HepG2 (cell line): ENCODE data around the gene TNFRSF6B. TPM values are rescaled to one million over a fixed set of nuclear protein-coding genes. Genes with fewer than 3 reads are reported as not detected.
A peak's percentile ranks its signal among the peaks of the same experiment; 100 is the strongest.

ENCODE experiments used
- ARNT2 ChIP-seq: sonication (generic); formaldehyde crosslinking; IDR thresholded peaks from 2 replicates; pipeline ENCODE4 v1.8.0; 2022; ENCODE audit warnings: mild to moderate bottlenecking, low read depth, missing genetic modification reagents, moderate library complexity
- ATM ChIP-seq: fragments of 450-650 bp; IDR thresholded peaks from 2 replicates; pipeline ENCODE4 v1.7.1; 2017; ENCODE audit warnings: mild to moderate bottlenecking, borderline replicate concordance
- DZIP1 ChIP-seq: sonication (generic); formaldehyde crosslinking; IDR thresholded peaks from 2 replicates; pipeline ENCODE4 v1.5.0; 2020; ENCODE audit warnings: mild to moderate bottlenecking, missing genetic modification reagents
- GABPA ChIP-seq, 2 experiments: IDR thresholded peaks; 2 replicates each; pipeline ENCODE4 v1.6.1; 2011 to 2016; ENCODE audit warnings: low read depth in 2 of 2, low read length in 1 of 2, missing biosample characterization in 1 of 2, missing genetic modification characterization in 1 of 2
- GFI1 ChIP-seq: sonication (generic); formaldehyde crosslinking; IDR thresholded peaks from 2 replicates; pipeline ENCODE4 v1.5.0; 2020; ENCODE audit warnings: missing genetic modification reagents, mild to moderate bottlenecking, borderline replicate concordance
- MYPOP ChIP-seq: sonication (generic); formaldehyde crosslinking; IDR thresholded peaks from 2 replicates; pipeline ENCODE4 v1.8.1; 2023; ENCODE audit warnings: mild to moderate bottlenecking, moderate library complexity, missing genetic modification reagents
- NKX3-1 ChIP-seq: sonication (generic); formaldehyde crosslinking; IDR thresholded peaks from 2 replicates; pipeline ENCODE4 v1.5.0; 2020; ENCODE audit warnings: missing genetic modification reagents
- NONO ChIP-seq, 2 experiments: fragments of 450-650 bp in 1 of 2; sonication (generic) in 1 of 2; formaldehyde crosslinking in 1 of 2; IDR thresholded peaks in 1 of 2; conservative IDR thresholded peaks in 1 of 2; 2 replicates each; pipeline versions ENCODE4 v1.6.1 to v1.8.0; 2017 to 2022; ENCODE audit warnings: mild to moderate bottlenecking in 1 of 2, missing genetic modification reagents in 1 of 2, moderate library complexity in 1 of 2
- POLR2A ChIP-seq, 2 experiments: IDR thresholded peaks; 2 replicates each; pipeline ENCODE4 v1.6.1; 2011; ENCODE audit warnings: low read depth in 2 of 2, low read length in 2 of 2, mild to moderate bottlenecking in 1 of 2, moderate library complexity in 1 of 2; ENCODE audit not compliant: insufficient read depth in 1 of 2
- RAD51 ChIP-seq: fragments of 450-650 bp; IDR thresholded peaks from 2 replicates; pipeline ENCODE4 v1.6.1; 2016; ENCODE audit warnings: borderline replicate concordance
- SP5 ChIP-seq: IDR thresholded peaks from 2 replicates; pipeline ENCODE4 v1.6.1; 2016; ENCODE audit warnings: low read depth, borderline replicate concordance
- TRIM24 ChIP-seq: sonication (generic); formaldehyde crosslinking; IDR thresholded peaks from 2 replicates; pipeline ENCODE4 v1.8.0; 2022; ENCODE audit warnings: mild to moderate bottlenecking, missing genetic modification reagents
- ZBTB39 ChIP-seq: sonication (generic); formaldehyde crosslinking; IDR thresholded peaks from 2 replicates; pipeline ENCODE4 v1.5.0; 2020; ENCODE audit warnings: missing genetic modification reagents
- ZNF33B ChIP-seq: sonication (generic); formaldehyde crosslinking; IDR thresholded peaks from 2 replicates; pipeline ENCODE4 v1.5.1; 2020; ENCODE audit warnings: mild to moderate bottlenecking, missing genetic modification reagents
- ZNF704 ChIP-seq: sonication (generic); formaldehyde crosslinking; IDR thresholded peaks from 2 replicates; pipeline ENCODE4 v1.8.1; 2023; ENCODE audit warnings: mild to moderate bottlenecking, inconsistent platforms, moderate library complexity, missing genetic modification reagents, borderline replicate concordance
- ZNF773 ChIP-seq: sonication (generic); formaldehyde crosslinking; IDR thresholded peaks from 2 replicates; pipeline ENCODE4 v1.4.0; 2020; ENCODE audit warnings: missing genetic modification reagents, borderline replicate concordance
- ZNF782 ChIP-seq: sonication (generic); formaldehyde crosslinking; IDR thresholded peaks from 2 replicates; pipeline ENCODE4 v1.4.0; 2020; ENCODE audit warnings: missing genetic modification reagents, mild to moderate bottlenecking, borderline replicate concordance
- ZNF841 ChIP-seq: sonication (generic); formaldehyde crosslinking; IDR thresholded peaks from 2 replicates; pipeline ENCODE4 v1.8.1; 2023; ENCODE audit warnings: missing genetic modification reagents, borderline replicate concordance
- ZSCAN5A ChIP-seq: sonication (generic); formaldehyde crosslinking; IDR thresholded peaks from 2 replicates; pipeline ENCODE4 v1.8.0; 2022; ENCODE audit warnings: mild to moderate bottlenecking, missing genetic modification reagents, borderline replicate concordance
- polyA plus RNA-seq, 8 experiments: library from polyadenylated mRNA; depleted of rRNA in 3 of 8; stranded (reverse) in 7 of 8; unstranded in 1 of 8; fragments of >200 nt; fragmentation: Illumina TruSeq in 4 of 8; extraction: Trizol in 4 of 8; gene quantifications; 2 replicates each; pipeline versions ENCODE4 v1.2.1 to v1.2.3, GENCODE V29; 2011 to 2016; ENCODE audit warnings: low read depth in 4 of 8, missing spikeins in 1 of 8, mixed read lengths in 1 of 8; ENCODE audit not compliant: insufficient read depth in 1 of 8
- total RNA-seq, 5 experiments: library from RNA; depleted of rRNA; stranded (reverse); fragments of >200 nt; fragmentation: Illumina TruSeq; extraction: Trizol; gene quantifications; 2 replicates each; pipeline ENCODE4 v1.2.3, GENCODE V29; 2016; ENCODE audit warnings: low read depth in 1 of 5

The TNFRSF6B gene
- total and polyA plus RNA-seq, 2 of the 13 experiments (the other 11 are each of a cell fraction or from before 2014, with no cell fraction given), result 0.24 TPM; not detected in 1

- no peak for TF ChIP-seq DZIP1 (CRISPR knock-in tag)
- TF ChIP-seq GFI1 (CRISPR knock-in tag), result peak; percentile 22; the same call in 1 of the 2 replicates
- 0 out of 2 replicates have a peak, but pooled peaks have one; percentile 27 for TF ChIP-seq MYPOP (CRISPR knock-in tag)
- TF ChIP-seq SP5 (CRISPR knock-in tag), result peak; percentile 31
- TF ChIP-seq POLR2A (IDR thresholded peaks at IDR 0.05; ENCODE audit: insufficient read depth in 1 of 2, low read depth in 2 of 2, low read length in 2 of 2), result peak; percentile 33 to 62; a peak in 1 of 4 replicates
- TF ChIP-seq ZNF33B (CRISPR knock-in tag), result no peak
- TF ChIP-seq ZNF782, result 0 out of 2 replicates have a peak, but pooled peaks have one; percentile 21
- TF ChIP-seq ZNF773 (CRISPR knock-in tag), result 0 out of 2 replicates have a peak, but pooled peaks have one; percentile 19
- peak; percentile 57; the same call in 1 of the 2 replicates for TF ChIP-seq ZSCAN5A (CRISPR knock-in tag)
- peak; percentile 29; the same call in 1 of the 2 replicates for TF ChIP-seq ZBTB39
- TF ChIP-seq TRIM24 (CRISPR knock-in tag), result no peak
- TF ChIP-seq RAD51, result no peak
- 0 out of 2 replicates have a peak, but pooled peaks have one; percentile 6 for TF ChIP-seq GABPA (IDR thresholded peaks at IDR 0.05; ENCODE audit: low read depth, low read length)
- no peak for TF ChIP-seq GABPA (CRISPR knock-in tag; IDR thresholded peaks at IDR 0.05; ENCODE audit: low read depth)
- TF ChIP-seq ARNT2, result peak; percentile 81
- peak; percentile 32; the same call in 1 of the 2 replicates for TF ChIP-seq ZNF704 (CRISPR knock-in tag)
- no peak for TF ChIP-seq ATM
- TF ChIP-seq ZNF841 (CRISPR knock-in tag), result no peak
- TF ChIP-seq NKX3-1 (CRISPR knock-in tag), result peak; percentile 82
- no peak for TF ChIP-seq NONO (IDR thresholded peaks at IDR 0.05)
- TF ChIP-seq NONO (CRISPR knock-in tag; conservative IDR thresholded peaks at IDR 0.05), result 0 out of 2 replicates have a peak, but pooled peaks have one; percentile 29
Observed at GRCh38 chr20:63652192-63652980, 44.1 kb upstream of the TNFRSF6B start (continued).
